ENCODE results near the gene NDUFS6. TPM values are rescaled to one million over a fixed set of nuclear protein-coding genes. Genes with fewer than 3 reads are reported as not detected.

The NDUFS6 gene
- total and polyA plus RNA-seq, 2 of the 8 experiments (the other 6 are each of a cell fraction or from before 2014, with no cell fraction given): 72.7 to 191 TPM

DNA sequence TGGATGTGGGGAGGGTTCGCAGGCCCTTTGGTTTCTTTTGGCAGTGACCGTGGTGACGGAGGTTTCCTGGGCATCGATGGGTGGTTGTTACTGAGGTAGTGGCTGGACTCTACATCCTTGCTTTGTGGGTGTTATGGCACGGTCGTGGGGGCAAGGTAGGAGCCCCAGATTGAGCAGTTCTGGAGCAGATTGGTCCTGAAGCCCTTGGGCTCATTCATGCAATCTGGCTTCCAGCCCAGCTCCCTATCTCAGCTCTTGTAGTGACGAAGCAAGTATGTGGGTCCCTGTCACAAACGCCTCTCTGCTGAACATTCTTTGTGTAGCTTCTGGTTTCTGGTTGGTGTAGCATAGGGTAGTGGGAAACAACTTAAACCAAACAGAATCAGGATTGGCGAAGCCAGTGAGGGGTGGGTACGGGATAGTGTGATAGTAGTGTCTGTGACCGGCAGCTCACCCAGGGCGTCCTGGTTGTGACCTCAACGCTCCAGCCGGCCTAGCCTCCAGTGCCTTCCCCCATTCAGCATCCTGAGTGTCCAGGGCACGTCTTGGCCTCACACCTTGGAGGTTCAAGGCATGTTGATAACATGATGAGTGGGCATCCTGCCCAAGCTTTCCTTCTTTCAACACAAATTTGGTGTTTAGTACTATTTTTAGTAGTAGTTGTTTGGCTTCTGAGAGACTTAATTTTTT is 2.9 kb downstream of the NDUFS6 start:
- Histone ChIP-seq H3K9ac (replicated peaks in 1 of 4; ENCODE audit: extremely low read depth in 1 of 4, low read depth in 3 of 4, low read length in 3 of 4) (peak overlapping the region in 1 of 4 experiments; percentile 16; a peak in 1 of 7 replicates), H2AFZ (ENCODE audit: low read length) (no peak overlapping the region), H3K14ac (ENCODE audit: insufficient read length) (no peak overlapping the region), H3K23ac (ENCODE audit: insufficient read length) (no peak overlapping the region), H2AK5ac (ENCODE audit: low read depth, low read length) (no peak overlapping the region), H4K20me1 (replicated peaks in 1 of 2; ENCODE audit: control insufficient read depth in 1 of 2, insufficient read depth in 2 of 2, low read length in 2 of 2) (peaks cover 5 to 31% of the 10 kb centered on the region in 2 experiments), H3K27me3 (replicated peaks in 1 of 4; ENCODE audit: control insufficient read depth in 3 of 4, extremely low read depth in 1 of 4, insufficient read depth in 3 of 4, low read length in 3 of 4) (no peaks in the 10 kb centered on the region), H2BK5ac (ENCODE audit: low read depth, low read length) (no peak overlapping the region), H3K4ac (replicated peaks; ENCODE audit: insufficient read length, low read depth, low read length) (no peak overlapping the region), H3K36me3 (ENCODE audit: control insufficient read depth in 2 of 4, insufficient read depth in 4 of 4, low read length in 3 of 4) (peaks cover 32 to 69% (median 49%) of the 10 kb centered on the region in 4 experiments), H3K56ac (replicated peaks; ENCODE audit: insufficient read length, low read depth, low read length) (no peak overlapping the region), H3K27ac (ENCODE audit: low read depth, low read length) (no peak overlapping the region), H2BK15ac (ENCODE audit: low read length) (no peak overlapping the region), H3K4me3 (ENCODE audit: extremely low read depth in 1 of 4, insufficient read depth in 2 of 4, low read depth in 3 of 4, low read length in 4 of 4) (no peak overlapping the region), H2BK12ac (ENCODE audit: low read depth, low read length) (no peak overlapping the region), H2BK120ac (replicated peaks; ENCODE audit: low read depth, low read length) (no peak overlapping the region), H4K91ac (replicated peaks; ENCODE audit: insufficient read length, low read length) (no peak overlapping the region), H3K79me2 (ENCODE audit: control insufficient read depth in 1 of 2, insufficient read depth in 2 of 2, low read length in 2 of 2) (peaks cover 15 to 85% of the 10 kb centered on the region in 2 experiments), H3K9me3 (ENCODE audit: insufficient read depth in 2 of 2, low read depth in 1 of 2, low read length in 1 of 2) (no peaks in the 10 kb centered on the region), H3K79me1 (ENCODE audit: low read depth, low read length) (peaks cover 12% of the 10 kb centered on the region), H3K4me2 (ENCODE audit: insufficient read depth in 1 of 2, low read depth in 2 of 2, low read length in 2 of 2) (no peak overlapping the region), H3K4me1 (replicated peaks in 1 of 4; ENCODE audit: control insufficient read depth in 3 of 4, insufficient read depth in 4 of 4, low read length in 3 of 4) (peaks cover 0 to 4% (median 1%) of the 10 kb centered on the region in 4 experiments; a peak in 3 of 7 replicates), H3K23me2 (ENCODE audit: low read depth, low read length) (peaks cover 12% of the 10 kb centered on the region), H4K8ac (ENCODE audit: extremely low read depth, insufficient read depth, low read length) (no peak overlapping the region), H4K5ac (ENCODE audit: insufficient read length, low read depth, low read length) (no peak overlapping the region), H3K18ac (ENCODE audit: extremely low read depth, low read length) (no peak overlapping the region), H2BK20ac (ENCODE audit: low read length) (no peak overlapping the region)
- POLR2A ChIA-PET (ENCODE audit: partially characterized antibody): interaction anchor here (1.0 to 1.6 kb wide), 2 partner anchors 8 to 14 kb away, joined by 3 read pairs; no protein-coding TSS in a partner anchor
- FAIRE-seq (no peak), DNase-seq (ENCODE audit: low read depth in 1 of 2, low spot score in 2 of 2) (no peak)
- 89% methylated on average over 15 of the region's 15 CpGs; no CpG with 5 or more reads in 1 of the 2 experiments for WGBS, 2 experiments (ENCODE audit: extremely low coverage in 1 of 2, insufficient coverage in 1 of 2, insufficient read length in 1 of 2, insufficient replicate concordance in 2 of 2, low coverage in 1 of 2, low lambda C conversion rate in 2 of 2, missing lambda C conversion rate in 1 of 2)
- CTCF ChIA-PET (ENCODE audit: partially characterized antibody): interaction anchor here (1.0 to 2.1 kb wide), 4 partner anchors 20 to 132 kb away, joined by 3 to 5 read pairs (median 4); no protein-coding TSS in a partner anchor
- TF ChIP-seq SAP30 (IDR thresholded peaks at IDR 0.05; ENCODE audit: insufficient read depth, insufficient replicate concordance, low read length): no peak
- TF ChIP-seq, protein P1, sequence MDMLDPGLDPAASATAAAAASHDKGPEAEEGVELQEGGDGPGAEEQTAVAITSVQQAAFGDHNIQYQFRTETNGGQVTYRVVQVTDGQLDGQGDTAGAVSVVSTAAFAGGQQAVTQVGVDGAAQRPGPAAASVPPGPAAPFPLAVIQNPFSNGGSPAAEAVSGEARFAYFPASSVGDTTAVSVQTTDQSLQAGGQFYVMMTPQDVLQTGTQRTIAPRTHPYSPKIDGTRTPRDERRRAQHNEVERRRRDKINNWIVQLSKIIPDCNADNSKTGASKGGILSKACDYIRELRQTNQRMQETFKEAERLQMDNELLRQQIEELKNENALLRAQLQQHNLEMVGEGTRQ (IDR thresholded peaks at IDR 0.05; ENCODE audit: low read length): no peak
- no peak for TF ChIP-seq TBP (IDR thresholded peaks at IDR 0.05; ENCODE audit: low read depth, low read length)
- TF ChIP-seq BRCA1 (IDR thresholded peaks at IDR 0.05; ENCODE audit: low read depth, low read length): no peak
- TF ChIP-seq, protein P2, sequence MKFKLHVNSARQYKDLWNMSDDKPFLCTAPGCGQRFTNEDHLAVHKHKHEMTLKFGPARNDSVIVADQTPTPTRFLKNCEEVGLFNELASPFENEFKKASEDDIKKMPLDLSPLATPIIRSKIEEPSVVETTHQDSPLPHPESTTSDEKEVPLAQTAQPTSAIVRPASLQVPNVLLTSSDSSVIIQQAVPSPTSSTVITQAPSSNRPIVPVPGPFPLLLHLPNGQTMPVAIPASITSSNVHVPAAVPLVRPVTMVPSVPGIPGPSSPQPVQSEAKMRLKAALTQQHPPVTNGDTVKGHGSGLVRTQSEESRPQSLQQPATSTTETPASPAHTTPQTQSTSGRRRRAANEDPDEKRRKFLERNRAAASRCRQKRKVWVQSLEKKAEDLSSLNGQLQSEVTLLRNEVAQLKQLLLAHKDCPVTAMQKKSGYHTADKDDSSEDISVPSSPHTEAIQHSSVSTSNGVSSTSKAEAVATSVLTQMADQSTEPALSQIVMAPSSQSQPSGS (IDR thresholded peaks at IDR 0.05; ENCODE audit: low read length): no peak
- TF ChIP-seq POLR2A (IDR thresholded peaks at IDR 0.05; ENCODE audit: control extremely low read depth in 1 of 2, low read depth in 2 of 2, low read length in 2 of 2): no peak
- no peak for TF ChIP-seq SUZ12 (IDR thresholded peaks at IDR 0.05; ENCODE audit: low read length)
- no peak for TF ChIP-seq ASH2L (IDR thresholded peaks at IDR 0.05; ENCODE audit: low read length)
- TF ChIP-seq POLR2AphosphoS5 (IDR thresholded peaks at IDR 0.05; ENCODE audit: low read depth, low read length): no peak
